ENCODE measurements around the gene PARD6A. TPM values are rescaled to one million over a fixed set of nuclear protein-coding genes. Genes with fewer than 3 reads are reported as not detected.
A peak's percentile ranks its signal among the peaks of the same experiment; 100 is the strongest.

Gene PARD6A
- total and polyA plus RNA-seq, 2 of the 4 experiments (the other 2 are of a cell fraction): 0.36 to 0.55 TPM

DNA sequence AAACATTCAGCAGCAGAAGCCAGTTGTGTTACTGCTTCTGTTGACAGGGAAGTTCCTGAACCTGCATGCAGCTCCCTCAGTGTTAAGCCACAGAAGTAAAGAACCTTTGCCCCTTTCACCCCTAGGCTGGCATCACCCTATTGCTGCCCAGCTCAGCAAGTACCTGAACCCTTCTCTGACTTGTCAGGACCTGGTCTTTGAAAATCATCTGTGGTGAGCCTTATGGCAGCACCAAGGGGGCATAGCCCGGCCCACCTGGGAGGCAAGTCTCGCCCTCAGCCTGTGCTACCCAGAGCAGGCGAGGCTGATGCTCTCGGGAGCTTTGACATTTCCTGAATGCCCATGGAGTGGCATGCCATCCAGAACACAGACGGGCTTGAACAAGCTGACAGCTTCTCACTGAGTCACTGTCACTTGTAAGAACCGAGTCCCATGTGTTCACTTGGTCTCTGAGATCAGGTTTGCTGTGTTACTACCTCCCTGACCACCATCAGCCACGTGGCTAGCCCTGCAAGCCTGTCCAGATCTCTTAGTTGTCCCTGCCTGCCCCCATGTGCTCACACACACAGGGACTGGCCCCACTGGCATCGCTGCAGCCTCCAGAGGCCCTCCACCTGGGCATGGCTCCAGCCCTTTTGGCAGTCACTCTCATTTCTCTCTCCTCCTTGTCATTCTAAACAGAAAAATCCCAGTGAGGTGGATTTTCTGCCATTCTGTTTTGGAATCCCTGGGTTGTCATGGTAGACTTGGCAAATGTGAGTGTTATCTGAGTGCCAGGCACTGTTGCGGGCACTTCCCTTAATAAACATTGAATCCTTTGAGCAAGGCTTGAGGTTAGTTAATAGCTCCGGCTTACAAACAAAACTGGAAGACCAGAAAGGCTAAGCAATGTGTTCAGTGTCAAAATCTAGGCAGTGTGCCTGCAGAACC is 18.7 kb upstream of the PARD6A start:
- H3K27me3 ChIP-seq (ENCODE audit: control insufficient read depth, insufficient read depth, low read length): peaks cover 27% of the 10 kb centered on the region
- ChIA-PET CTCF (interaction anchor here (1.3 to 2.9 kb wide), 3 partner anchors 79 to 121 kb away, joined by 4 to 9 read pairs (median 4); no protein-coding TSS in a partner anchor), POLR2A (ENCODE audit: unreplicated experiment) (no interaction called here)
- no peak overlapping the region for H3K14ac ChIP-seq (replicated peaks; ENCODE audit: low read depth, low read length)
- no peak overlapping the region for H3K4me2 ChIP-seq (ENCODE audit: low read depth, low read length)
- BruUV-seq (replicated peaks): no TSS peak
- no peak overlapping the region for H4K8ac ChIP-seq (ENCODE audit: low read depth in 2 of 2, low read length in 2 of 2)
- H2AK5ac ChIP-seq (ENCODE audit: low read depth, low read length): 0 out of 2 replicates have a peak overlapping the region, but pooled peaks have one; percentile 35
- DNase-seq: peak; percentile 33
- intact Hi-C loops (cut with micrococcal nuclease) (loop anchor here (5.0 kb wide), 1 partner anchor 35 kb away; no protein-coding TSS in a partner anchor), dilution Hi-C loops (cut with HindIII; ENCODE audit: low sequenced_read_pairs, unreplicated experiment) (no loop called here), in situ Hi-C loops (cut with MboI; ENCODE audit: low sequenced_read_pairs) (no loop called here)
- H3K4ac ChIP-seq (ENCODE audit: low read depth, low read length): no peak overlapping the region
- TF ChIP-seq RFX5 (IDR thresholded peaks at IDR 0.05; ENCODE audit: low read depth, low read length) (no peak), CHD1 (IDR thresholded peaks at IDR 0.05; ENCODE audit: low read depth, low read length) (no peak), CEBPB (IDR thresholded peaks at IDR 0.05; ENCODE audit: low read depth, low read length) (no peak), MXI1 (IDR thresholded peaks at IDR 0.05; ENCODE audit: borderline replicate concordance, low read depth, low read length) (peak; percentile 58; the same call in 1 of the 2 replicates), RAD21 (IDR thresholded peaks at IDR 0.05; ENCODE audit: low read length) (no peak)
- TF ChIP-seq, protein P1, sequence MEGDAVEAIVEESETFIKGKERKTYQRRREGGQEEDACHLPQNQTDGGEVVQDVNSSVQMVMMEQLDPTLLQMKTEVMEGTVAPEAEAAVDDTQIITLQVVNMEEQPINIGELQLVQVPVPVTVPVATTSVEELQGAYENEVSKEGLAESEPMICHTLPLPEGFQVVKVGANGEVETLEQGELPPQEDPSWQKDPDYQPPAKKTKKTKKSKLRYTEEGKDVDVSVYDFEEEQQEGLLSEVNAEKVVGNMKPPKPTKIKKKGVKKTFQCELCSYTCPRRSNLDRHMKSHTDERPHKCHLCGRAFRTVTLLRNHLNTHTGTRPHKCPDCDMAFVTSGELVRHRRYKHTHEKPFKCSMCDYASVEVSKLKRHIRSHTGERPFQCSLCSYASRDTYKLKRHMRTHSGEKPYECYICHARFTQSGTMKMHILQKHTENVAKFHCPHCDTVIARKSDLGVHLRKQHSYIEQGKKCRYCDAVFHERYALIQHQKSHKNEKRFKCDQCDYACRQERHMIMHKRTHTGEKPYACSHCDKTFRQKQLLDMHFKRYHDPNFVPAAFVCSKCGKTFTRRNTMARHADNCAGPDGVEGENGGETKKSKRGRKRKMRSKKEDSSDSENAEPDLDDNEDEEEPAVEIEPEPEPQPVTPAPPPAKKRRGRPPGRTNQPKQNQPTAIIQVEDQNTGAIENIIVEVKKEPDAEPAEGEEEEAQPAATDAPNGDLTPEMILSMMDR (conservative IDR thresholded peaks at IDR 0.05; ENCODE audit: low read depth, low read length): no peak
- WGBS, 2 experiments (ENCODE audit: extremely low coverage in 2 of 2, insufficient read length in 1 of 2): 61% methylated on average over 6 of the region's 10 CpGs; no CpG with 5 or more reads in 1 of the 2 experiments
- H3K4me1 ChIP-seq (ENCODE audit: control insufficient read depth, insufficient read depth, low read length): peaks cover 5% of the 10 kb centered on the region; the same call in 1 of the 2 replicates
- H2AK9ac ChIP-seq (replicated peaks; ENCODE audit: low read depth, low read length, poor library complexity): no peak overlapping the region
- H3K9me1 ChIP-seq (ENCODE audit: insufficient read depth, low read length): no peaks in the 10 kb centered on the region
- no peak overlapping the region for H4K5ac ChIP-seq (ENCODE audit: low read depth, low read length)
- H3K23ac ChIP-seq (ENCODE audit: low read depth, low read length): 0 out of 2 replicates have a peak overlapping the region, but pooled peaks have one; percentile 53
- no peaks in the 10 kb centered on the region for H3K9me3 ChIP-seq (ENCODE audit: control insufficient read depth, insufficient read depth, low read length)
- H2BK5ac ChIP-seq (ENCODE audit: low read depth, low read length, poor library complexity, severe bottlenecking): no peak overlapping the region
- no peak overlapping the region for H3K9ac ChIP-seq (ENCODE audit: low read depth, low read length)
- no peak overlapping the region for H3K56ac ChIP-seq (ENCODE audit: extremely low read depth, insufficient read depth, low read length)
- peaks cover 5% of the 10 kb centered on the region for H4K20me1 ChIP-seq (ENCODE audit: insufficient read depth, low read length)
- no peak overlapping the region for H2BK20ac ChIP-seq (ENCODE audit: low read depth, low read length)
- peaks cover 16% of the 10 kb centered on the region for H3K36me3 ChIP-seq (ENCODE audit: control insufficient read depth, insufficient read depth, low read length)
- no peak overlapping the region for H2BK15ac ChIP-seq (ENCODE audit: low read depth, low read length)
- ATAC-seq (ENCODE audit: low read depth): peak; percentile 66
- H3K4me3 ChIP-seq (ENCODE audit: insufficient read depth, low read depth, low read length): no peak overlapping the region
- peak overlapping the region; percentile 44 for H2AFZ ChIP-seq (replicated peaks; ENCODE audit: low read length, poor library complexity)
- no peak overlapping the region for H2BK120ac ChIP-seq (ENCODE audit: low read depth, low read length)
- H4K91ac ChIP-seq (ENCODE audit: insufficient read depth, low read depth, low read length): no peak overlapping the region
- no peaks in the 10 kb centered on the region for H3K79me1 ChIP-seq (ENCODE audit: low read depth in 1 of 2, low read length in 2 of 2)
- no peak overlapping the region for H3K27ac ChIP-seq (ENCODE audit: insufficient read depth, low read length)
- no peak overlapping the region for H3K18ac ChIP-seq (ENCODE audit: low read depth, low read length)

Data from IMR-90 (cell line).